Measurements from ENCODE around the gene KLK7.

- TF ChIP-seq, protein P1, sequence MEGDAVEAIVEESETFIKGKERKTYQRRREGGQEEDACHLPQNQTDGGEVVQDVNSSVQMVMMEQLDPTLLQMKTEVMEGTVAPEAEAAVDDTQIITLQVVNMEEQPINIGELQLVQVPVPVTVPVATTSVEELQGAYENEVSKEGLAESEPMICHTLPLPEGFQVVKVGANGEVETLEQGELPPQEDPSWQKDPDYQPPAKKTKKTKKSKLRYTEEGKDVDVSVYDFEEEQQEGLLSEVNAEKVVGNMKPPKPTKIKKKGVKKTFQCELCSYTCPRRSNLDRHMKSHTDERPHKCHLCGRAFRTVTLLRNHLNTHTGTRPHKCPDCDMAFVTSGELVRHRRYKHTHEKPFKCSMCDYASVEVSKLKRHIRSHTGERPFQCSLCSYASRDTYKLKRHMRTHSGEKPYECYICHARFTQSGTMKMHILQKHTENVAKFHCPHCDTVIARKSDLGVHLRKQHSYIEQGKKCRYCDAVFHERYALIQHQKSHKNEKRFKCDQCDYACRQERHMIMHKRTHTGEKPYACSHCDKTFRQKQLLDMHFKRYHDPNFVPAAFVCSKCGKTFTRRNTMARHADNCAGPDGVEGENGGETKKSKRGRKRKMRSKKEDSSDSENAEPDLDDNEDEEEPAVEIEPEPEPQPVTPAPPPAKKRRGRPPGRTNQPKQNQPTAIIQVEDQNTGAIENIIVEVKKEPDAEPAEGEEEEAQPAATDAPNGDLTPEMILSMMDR (IDR thresholded peaks at IDR 0.05), result no peak
- no peak for TF ChIP-seq POLR2A (IDR thresholded peaks at IDR 0.05)
Measured at GRCh38 chr19:51009061-51009891, 25.6 kb upstream of the KLK7 start.
